ENCODE results near the gene NCOR2. TPM values are rescaled to one million over a fixed set of nuclear protein-coding genes. Genes with fewer than 3 reads are reported as not detected.

The NCOR2 gene
- total RNA-seq, 2 donors from 2014 or later = 117 to 154 TPM

DNA sequence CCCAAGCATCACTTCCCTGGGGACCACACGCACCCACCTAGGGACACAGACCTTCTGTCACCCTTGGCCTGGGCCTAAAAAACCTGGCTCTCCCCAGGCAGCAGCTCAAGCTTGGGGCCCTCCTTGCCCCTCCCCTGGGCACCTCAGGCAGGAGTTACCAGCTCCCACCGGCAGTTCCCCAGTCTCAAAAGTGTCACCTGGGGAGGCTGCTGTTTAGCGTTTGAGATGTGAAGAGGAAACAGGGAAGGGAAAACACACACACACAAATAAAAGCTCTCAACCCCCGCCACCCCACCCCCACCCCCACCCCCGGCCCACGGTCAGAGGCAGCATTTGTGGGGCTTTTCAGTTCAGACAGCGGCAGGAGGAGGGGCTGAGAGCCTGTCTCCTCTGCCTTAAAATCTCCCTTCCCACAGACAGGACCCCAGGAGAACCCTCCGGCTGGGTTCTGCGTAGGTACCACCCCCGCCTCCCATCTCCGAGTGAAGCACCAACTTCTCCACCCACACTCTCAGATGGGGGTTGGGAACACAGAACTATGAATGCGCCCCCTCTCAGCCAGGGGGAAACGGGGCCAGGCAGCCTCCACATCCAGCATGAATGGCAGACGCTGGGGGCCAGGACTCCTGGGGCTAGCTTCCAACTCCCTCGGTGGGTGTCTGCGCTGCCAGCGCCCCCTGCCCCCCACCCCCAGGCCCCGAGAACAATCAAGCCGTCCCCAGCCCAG lies 3.0 kb downstream of the NCOR2 start:
- DNase-seq (no peak), ATAC-seq (no peak)
- intact Hi-C loops (cut with DNase I) = loop anchor here (10.0 kb wide), 3 partner anchors 50 to 180 kb away; no protein-coding TSS in a partner anchor

DNA sequence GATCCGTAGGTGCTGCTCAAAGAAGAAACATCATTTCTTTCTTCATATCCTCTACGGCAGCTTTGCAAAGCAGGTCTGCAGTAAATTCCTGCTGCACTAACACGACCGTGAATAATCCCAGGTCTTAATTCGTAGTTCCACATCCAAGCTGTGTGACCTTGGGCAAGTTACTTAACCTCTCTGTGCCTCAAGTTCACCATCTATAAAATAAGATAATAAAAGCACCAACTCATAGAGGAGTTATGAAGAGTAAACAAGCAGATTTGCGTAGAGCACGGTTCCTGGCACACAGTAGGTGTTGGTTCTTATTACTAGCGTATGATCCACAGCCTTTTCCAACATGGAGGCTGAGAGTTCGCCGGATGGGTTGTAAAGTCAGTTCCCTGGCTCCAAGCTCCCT lies 3.6 kb downstream of the NCOR2 start:
- no peak for ATAC-seq
- intact Hi-C loops (cut with DNase I) = loop anchor here (10.0 kb wide), 3 partner anchors 49 to 179 kb away; no protein-coding TSS in a partner anchor
- no peak for DNase-seq

DNA sequence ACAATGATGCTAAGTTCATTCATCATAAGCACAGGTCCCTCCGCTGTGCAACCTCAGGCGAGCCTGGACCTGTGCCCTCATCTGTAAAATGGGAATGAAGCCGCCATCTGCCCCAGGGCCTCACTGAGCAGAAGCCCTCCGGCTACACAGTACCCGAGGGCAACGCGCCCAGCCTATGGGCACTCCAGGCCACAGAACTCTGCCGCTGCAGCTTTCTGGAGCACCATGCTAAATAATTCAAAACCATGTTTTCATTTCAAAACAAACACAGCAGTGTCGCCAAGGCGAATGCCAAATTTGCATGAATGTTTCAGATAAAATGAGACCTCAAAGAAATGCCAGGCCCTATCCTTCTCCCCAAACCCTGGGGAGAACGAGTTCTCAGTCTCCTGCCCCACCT lies 4.0 kb downstream of the NCOR2 start:
- ATAC-seq = no peak
- intact Hi-C loops (cut with DNase I) = loop anchor here (10.0 kb wide), 3 partner anchors 49 to 179 kb away; no protein-coding TSS in a partner anchor
- DNase-seq = no peak

DNA sequence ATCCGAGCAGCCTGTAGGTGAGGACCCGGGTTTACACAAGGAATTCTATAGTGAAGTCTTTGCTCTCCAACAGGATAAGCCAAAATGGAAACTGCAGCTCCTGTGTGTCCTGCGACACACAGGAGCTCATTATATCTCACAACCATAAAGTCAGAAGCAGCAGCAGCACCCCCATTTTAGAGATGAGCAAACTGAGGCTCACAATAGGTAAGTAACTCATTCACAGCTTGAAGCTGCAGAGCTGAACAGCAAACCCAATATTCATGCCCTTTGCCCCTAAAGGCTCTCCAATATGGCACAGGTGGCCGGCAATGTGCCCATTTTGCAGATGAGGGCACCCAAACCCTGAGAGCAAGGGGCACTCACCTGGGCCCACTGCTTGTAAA lies 4.6 kb downstream of the NCOR2 start:
- intact Hi-C loops (cut with DNase I) = loop anchor here (10.0 kb wide), 3 partner anchors 48 to 178 kb away; no protein-coding TSS in a partner anchor
- no peak for DNase-seq
- ATAC-seq = no peak

DNA sequence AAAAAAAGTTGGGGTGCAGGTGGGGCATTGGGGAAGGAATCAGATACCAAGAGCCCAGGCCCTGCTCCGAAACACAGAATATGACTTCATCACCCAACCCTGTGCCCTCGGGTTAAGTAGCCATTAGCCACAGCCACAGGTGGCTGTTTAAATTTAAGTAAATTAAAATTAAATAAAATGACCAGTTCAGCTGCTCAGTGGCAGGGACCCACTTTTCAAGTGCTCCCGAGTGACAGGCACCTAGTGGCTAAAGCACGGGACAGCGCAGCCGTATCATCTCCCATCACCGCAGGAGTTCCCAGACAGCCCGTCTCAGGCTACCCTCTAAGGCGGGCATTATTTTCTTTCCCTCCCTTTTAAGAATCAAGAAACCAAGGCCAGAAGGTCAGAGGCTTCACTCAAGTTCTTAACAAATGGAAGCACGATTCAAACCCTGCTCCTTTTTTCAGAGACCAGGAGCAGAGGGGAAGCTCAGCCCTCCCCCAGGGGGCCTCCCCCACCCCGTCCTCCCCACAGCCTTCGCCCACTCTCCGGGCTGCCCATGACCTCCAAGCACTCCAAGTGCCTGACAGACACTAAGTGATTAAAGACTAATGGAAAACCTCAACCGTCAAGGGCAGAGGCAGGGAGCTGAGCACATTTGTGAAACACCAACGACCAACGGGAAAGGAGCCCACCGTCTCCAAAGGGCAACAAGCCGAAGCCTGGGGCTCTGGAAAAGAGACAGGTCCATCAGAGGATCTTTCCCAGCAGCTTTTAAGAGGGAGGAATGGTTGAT lies 5.2 kb downstream of the NCOR2 start:
- intact Hi-C loops (cut with DNase I) = loop anchor here (10.0 kb wide), 3 partner anchors 47 to 177 kb away; no protein-coding TSS in a partner anchor

DNA sequence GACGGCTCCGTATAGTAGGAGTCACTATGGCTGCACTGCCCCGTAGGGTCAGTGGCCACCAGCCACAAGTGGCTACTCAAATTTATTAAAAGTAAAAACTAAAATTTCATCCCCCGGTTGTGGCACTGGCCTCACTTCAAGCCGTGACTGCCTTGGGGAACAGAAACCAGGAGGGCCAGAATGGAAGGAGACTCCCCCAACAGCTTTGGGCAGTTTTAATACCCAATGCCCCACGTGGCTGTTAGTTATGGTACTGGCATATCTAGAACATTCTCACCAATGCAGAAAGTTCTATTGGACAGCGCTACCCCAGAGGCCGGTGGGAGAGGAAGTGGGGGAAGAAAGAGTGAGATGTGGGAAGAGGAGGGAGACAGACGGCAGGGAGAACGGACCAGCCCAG lies 6.2 kb downstream of the NCOR2 start:
- no peak for ATAC-seq
- intact Hi-C loops (cut with DNase I) = loop anchor here (10.0 kb wide), 3 partner anchors 46 to 176 kb away; no protein-coding TSS in a partner anchor
- no peak for DNase-seq

More for the DNA sequence above, 5.2 kb downstream of the NCOR2 start:
- DNase-seq (no peak), ATAC-seq (no peak)

DNA sequence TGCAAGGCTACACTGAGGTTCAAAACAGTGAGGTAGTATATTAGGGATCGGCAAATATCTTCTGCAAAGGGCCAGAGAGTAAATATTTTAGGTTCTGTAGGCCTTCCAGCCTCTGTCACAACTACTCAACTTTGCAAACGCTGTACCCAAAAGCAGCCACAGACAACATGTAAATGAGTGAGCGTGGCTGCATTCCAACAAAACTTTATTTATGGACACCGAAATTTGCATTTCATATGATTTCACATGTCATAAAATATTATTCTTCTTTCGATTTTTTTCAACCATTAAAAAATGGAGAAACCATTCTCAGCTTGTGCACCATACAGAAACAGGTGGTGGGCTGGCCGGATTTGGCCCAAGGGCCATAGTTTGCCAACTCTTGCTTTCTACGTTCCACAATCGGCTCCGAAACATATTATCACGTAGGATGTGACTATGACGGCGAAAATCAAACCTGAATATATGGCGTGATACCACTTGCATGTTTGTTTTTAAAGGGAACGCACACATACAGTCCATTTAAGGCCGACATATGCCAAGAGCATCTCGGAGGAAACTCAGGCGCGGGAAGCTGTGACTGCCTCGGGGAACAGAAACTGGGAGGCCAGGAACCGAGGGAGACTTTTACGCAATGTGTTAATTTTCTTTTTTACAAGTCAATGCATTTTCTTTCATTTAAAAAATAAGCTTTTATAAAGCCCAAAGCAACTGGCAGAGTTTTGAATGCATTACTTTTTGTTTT lies 7.1 kb downstream of the NCOR2 start:
- intact Hi-C loops (cut with DNase I) = loop anchor here (10.0 kb wide), 3 partner anchors 46 to 176 kb away; no protein-coding TSS in a partner anchor
- ATAC-seq (no peak), DNase-seq (no peak)

DNA sequence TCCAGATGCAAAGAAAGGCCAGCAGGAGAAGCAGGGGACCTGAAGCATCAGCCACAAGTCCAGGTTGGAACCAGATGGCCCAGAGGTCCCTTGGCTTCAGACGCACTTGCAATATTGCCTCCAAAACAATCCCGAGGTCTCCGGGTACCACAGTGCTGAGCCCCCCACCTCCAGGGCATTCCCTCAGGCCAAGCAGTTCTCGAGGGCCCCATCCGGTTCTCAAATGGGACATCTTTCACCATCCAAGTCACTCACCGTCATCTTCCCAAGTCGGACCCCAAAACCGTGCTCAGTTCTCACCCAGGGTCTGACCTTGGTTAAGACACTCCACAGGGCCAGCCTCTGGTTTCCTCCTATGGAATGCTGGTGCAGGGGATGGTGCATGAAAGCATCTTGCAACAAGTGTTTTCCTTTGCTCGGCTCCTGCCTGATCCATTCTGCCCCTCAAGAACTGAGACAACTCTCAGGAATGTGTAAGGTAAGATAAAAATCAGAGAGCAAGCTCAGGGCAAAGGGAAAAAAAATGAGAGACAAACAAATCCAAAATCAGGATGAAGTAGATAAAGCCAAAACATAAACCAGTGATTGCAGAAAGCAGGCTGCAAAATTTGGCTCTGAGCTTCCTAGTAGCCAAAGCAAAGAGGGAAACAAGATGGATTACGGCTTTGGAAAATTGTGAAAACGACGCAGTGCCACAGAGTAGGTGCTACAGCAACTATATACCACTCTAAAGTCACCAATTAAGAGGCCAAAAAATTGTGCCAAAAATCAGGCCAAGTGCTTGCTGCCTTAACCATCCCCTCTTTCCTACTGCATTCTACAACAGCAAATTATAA lies 8.0 kb downstream of the NCOR2 start:
- intact Hi-C loops (cut with DNase I) = loop anchor here (10.0 kb wide), 3 partner anchors 45 to 175 kb away; no protein-coding TSS in a partner anchor
- no peak for DNase-seq

DNA sequence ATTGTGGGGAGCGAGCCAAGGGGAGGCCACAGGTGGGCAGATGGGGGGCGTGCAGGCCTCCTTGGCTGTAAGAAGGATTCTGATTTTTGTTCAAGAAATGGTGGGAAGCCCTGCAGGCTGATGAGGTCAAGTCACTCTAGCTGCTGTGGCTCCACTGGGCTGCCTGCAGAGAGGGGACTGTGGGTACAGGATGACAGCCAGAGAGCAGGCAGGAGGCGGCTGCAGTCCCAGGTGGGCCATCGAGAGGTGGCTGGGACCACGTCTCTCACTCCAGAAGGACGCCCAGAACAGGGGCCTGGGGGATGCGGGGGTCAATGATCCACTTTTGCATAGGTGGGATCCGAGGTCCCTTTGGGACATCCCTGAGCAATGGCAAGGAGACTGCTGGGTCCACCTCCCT lies 9.1 kb downstream of the NCOR2 start:
- ATAC-seq = no peak
- DNase-seq = no peak
- intact Hi-C loops (cut with DNase I) = no loop called here

More for the DNA sequence above, 8.0 kb downstream of the NCOR2 start:
- no peak for ATAC-seq

DNA sequence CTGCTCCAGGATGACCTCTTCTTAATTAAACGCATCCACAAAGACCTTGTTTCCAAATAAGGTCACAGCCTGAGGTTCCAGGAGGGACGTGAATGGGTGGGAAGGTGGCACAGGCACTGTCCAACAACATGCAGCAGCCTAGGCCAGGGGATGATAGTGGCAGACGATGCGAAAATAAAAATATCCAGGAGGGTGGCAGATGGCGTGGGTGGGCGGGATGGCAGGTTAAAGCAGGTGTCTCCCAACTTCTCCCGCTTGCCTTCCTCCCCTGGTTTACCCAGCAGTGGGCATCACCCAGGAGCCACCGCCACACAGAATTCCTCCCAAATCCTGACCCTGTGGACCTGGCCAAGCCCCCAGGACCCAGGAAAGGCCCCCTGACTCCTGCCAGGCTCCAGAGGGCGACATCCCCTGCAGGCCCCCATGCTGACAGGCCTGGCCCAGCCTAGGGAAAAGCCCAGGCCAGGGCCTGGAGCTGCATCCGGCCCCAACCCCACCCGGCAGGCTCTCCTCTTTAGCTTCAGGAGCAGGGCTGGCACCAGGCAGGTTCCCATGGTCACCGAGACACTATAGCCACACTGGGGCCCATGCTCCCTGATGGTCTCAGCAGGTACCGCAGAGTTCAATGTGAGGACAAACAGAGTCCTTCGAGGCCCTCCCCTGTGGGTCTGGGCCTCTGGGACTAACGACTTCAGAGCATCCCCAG lies 9.7 kb downstream of the NCOR2 start:
- no peak for DNase-seq
- intact Hi-C loops (cut with DNase I) = no loop called here
- ATAC-seq = peak; percentile 4 to 5

DNA sequence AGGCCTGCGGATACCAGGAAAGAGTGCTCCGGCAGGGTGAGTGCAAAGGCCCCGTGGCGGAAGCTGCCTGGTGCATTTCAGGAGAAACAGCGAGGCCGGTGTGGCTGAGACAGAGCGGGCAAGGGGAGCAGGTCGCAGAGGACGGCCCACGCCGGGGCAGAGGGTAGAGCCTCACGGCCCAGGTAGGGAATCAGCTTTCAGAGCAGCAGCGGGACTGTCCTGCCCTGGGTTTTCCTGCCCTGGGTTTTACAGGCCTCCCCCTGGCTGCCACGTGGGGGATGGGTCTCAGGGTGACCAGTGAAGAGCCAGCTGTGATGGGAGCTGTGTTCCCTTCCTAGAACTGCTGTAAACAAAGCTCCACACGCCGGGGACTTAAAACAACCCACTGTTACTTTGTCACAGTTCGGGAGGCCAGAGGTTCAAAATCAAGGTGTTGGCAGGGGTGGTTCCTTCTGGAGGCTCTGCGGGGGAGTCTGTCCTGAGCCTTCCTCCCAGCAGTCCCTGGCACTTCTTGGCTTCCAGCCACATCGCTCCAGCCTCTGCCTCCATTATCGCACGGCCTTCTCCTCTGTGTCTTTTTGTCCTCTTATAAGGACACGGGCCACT lies 10.4 kb downstream of the NCOR2 start:
- intact Hi-C loops (cut with DNase I) = no loop called here
- DNase-seq (no peak), ATAC-seq (peak; percentile 14 to 16)

DNA sequence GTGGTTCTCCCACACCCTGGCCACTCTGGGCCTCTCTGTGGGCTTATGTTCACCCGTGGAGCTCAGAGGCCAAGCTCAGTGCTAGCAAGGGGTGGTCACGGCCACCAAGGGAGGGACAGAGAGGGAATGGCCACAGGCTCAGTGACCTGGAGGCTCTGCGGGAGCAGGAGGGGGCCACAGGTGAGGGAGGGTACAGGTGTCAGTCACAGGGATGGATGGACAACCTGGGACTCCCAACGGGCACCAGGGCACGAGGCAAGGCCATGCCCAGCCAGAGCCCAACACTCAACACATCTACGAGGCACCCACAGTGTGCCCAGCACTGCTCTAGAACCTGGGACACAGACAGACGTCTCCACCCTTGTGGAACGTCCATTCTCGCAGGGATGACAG lies 11.3 kb downstream of the NCOR2 start:
- intact Hi-C loops (cut with DNase I) = no loop called here
- ATAC-seq (no peak), DNase-seq (no peak)

DNA sequence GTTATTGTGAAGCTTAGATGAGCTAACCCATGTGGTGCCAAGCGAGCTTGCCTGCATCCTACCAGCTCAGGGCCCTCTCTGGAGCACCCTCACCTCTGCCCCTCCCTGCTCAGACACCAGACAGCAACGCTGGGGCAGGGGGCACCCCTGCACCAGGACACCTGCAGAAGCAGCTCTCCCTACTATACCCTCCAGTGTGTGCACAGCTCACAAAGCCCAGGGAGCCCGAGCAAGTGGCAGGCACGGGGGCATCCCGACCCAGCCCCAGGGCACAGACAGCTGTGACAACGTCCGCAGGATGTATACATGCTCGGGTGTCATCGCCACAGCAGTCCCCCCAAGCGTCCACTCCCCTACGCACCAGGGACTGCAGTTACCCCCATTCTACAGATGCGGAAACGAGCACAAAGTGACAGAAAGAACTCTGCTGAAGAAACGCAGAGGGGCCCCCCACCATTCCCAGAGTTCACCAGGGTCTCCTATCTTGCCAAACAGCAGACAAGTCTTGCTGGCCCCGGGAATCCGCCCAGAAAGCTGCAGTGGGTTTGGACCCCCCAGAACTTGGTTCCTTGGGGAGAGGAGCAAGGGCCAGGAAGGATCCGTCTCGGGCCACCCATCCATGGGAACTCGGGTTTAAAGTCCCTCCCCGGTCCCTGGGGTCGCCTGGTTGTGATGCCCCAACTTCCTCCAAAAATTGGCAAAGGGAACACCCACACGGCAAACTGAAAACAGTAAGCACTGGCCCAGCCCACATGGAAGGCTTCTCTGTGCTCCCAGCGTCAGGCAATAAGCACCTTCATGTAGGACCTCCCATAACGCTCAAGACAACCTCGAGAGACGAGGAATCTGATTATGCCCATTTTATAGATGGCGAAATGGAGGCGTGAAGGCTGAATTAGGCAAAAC lies 12.0 kb downstream of the NCOR2 start:
- DNase-seq (no peak), ATAC-seq (no peak)
- intact Hi-C loops (cut with DNase I) = no loop called here

DNA sequence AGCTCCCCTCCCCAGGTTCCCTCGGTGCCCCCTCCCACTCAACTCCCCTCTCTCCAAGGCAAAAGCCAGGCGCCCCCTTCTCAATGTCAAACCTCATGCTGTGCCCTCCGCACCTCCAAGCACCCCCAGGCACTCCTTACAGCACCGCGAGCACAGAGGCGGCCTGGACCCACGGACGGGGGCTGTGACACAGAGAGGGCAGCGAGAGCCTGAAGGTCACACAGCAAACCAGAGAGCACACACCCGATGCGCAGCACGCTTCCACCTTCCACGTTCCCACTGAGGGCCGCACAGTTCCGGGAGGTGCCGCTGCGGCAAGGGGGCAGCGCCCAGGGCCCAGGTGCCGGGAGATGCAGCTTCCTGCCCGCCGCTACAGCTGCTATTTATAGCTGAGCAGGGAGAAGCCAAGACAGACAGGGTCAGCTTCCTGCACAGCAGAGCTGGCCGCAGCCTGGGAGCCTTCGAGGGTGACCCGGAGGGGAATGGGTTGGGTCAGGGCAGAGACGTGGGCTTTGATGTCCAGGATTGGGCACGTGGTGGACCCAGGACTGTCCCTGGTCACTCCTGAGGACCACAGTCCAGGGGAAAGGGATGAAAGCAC lies 12.9 kb downstream of the NCOR2 start:
- intact Hi-C loops (cut with DNase I) = no loop called here
- DNase-seq (no peak), ATAC-seq (peak; percentile 56)

DNA sequence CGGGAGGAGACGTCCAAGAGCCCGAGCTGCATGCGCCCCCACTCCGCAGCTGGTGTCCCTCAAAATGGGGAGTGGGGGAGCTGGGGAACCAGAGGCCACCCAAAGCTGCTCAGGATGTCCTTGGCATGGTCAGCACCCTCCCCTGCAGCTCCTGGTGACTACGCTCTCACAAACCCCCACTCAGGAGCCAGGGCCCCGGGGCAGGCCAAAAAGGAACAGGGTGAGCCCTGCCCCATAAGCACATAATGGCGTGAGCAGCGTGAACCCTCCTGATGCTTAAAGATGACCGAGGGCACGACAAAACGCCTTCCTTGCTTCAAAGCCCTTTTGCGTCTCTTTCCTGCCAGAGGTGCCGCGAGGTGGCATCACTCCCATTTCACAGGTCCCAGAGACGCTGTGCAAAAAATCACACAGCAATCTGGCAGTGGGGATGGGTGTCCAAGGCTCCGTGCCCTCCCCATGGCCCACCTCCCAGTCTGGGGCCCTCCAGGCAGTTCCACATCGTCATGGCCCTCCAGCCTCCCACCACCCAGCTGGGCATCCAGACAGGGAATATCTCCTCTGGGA lies 13.5 kb downstream of the NCOR2 start:
- no peak for ATAC-seq
- DNase-seq = no peak
- intact Hi-C loops (cut with DNase I) = no loop called here
